HCT116 (cell line): ENCODE measurements around the gene KRT36. TPM values are rescaled to one million over a fixed set of nuclear protein-coding genes. Genes with fewer than 3 reads are reported as not detected.

Experiments used
- ATAC-seq: fragments of 200-7000 bp; cut with Tn5 transposase; 2 replicates; pipeline ENCODE4 v1.9.1; 2020; ENCODE audit warnings: mild to moderate bottlenecking, moderate library complexity
- BruUV-seq: library from RNA; stranded (reverse); fragments of 400-500 nt; replicated peaks from 2 replicates; lab custom pipeline; 2021; lab: Mats Ljungman, UMichigan
- CTCF ChIA-PET: fragments of 300-600 bp; sonication (Branson Sonifier 250); formaldehyde crosslinking; loops from one replicate; lab custom pipeline; 2021; ENCODE audit warnings: antibody characterized with exemption; lab: Charles Lee
- POLR2A ChIA-PET: fragments of 300-600, 350-600 bp; sonication (Branson Sonifier 250); formaldehyde crosslinking; loops from one replicate; lab custom pipeline; 2021; ENCODE audit warnings: antibody characterized with exemption; lab: Charles Lee
- RAD21 ChIA-PET, 2 experiments: fragments of 300-600 bp; sonication (Branson Sonifier 250); formaldehyde crosslinking; loops; one replicate each; lab custom pipeline; 2023; ENCODE audit warnings: low total read pairs in 2 of 2; ENCODE audit not compliant: uncharacterized antibody in 2 of 2, unreplicated experiment in 2 of 2, low non-redundant PET in 1 of 2; lab: Charles Lee
- DNase-seq: peaks from one replicate; pipeline ENCODE4 v3.0.0-alpha.2; 2010; ENCODE audit warnings: low read depth, low spot score
- H2AFZ ChIP-seq: fragments of 200-600 bp; shearing (Covaris generic), sonication (generic); 2 replicates; pipeline ENCODE4 v1.6.1; 2017; ENCODE audit warnings: low read depth, mixed run types, mixed read lengths, antibody characterized with exemption, low read length; ENCODE audit not compliant: poor library complexity, severe bottlenecking
- H3K27ac ChIP-seq: 2 replicates; pipeline ENCODE4 v1.5.1; 2012; ENCODE audit warnings: low read depth, low read length
- H3K27me3 ChIP-seq: fragments of 200-600 bp; sonication (generic); 2 replicates; pipeline ENCODE4 v1.6.1; 2016; ENCODE audit warnings: mixed run types, low read length, mixed read lengths; ENCODE audit not compliant: insufficient read depth
- H3K36me3 ChIP-seq, 2 experiments: fragments of 200-500 bp in 1 of 2; fragments of 200-600 bp in 1 of 2; sonication (Bioruptor generic) in 1 of 2; sonication (generic) in 1 of 2; 2 replicates each; pipeline versions ENCODE4 v1.5.1 to v1.6.1; 2014 to 2016; ENCODE audit warnings: low read length in 2 of 2, inconsistent platforms in 1 of 2, mixed read lengths in 1 of 2, mixed run types in 1 of 2; ENCODE audit not compliant: insufficient read depth in 2 of 2, control insufficient read depth in 1 of 2
- H3K4me1 ChIP-seq, 2 experiments: fragments of 200-600 bp in 1 of 2; sonication (generic) in 1 of 2; 2 replicates each; pipeline versions ENCODE4 v1.5.1 to v1.6.1; 2012 to 2017; ENCODE audit warnings: low read length in 2 of 2, inconsistent platforms in 1 of 2, mild to moderate bottlenecking in 1 of 2, mixed read lengths in 1 of 2, mixed run types in 1 of 2, moderate library complexity in 1 of 2; ENCODE audit not compliant: insufficient read depth in 2 of 2, control insufficient read depth in 1 of 2
- H3K4me2 ChIP-seq: fragments of 200-600 bp; sonication (generic); 2 replicates; pipeline ENCODE4 v1.6.1; 2017; ENCODE audit warnings: mixed run types, low read length, mixed read lengths
- H3K4me3 ChIP-seq, 2 experiments: fragments of 200-600 bp in 1 of 2; sonication (generic) in 1 of 2; replicated peaks in 1 of 2; 2 replicates each; pipeline ENCODE4 v1.5.1; 2011 to 2016; ENCODE audit warnings: low read length in 2 of 2, control low read depth in 1 of 2, low read depth in 1 of 2, mild to moderate bottlenecking in 1 of 2, mixed read lengths in 1 of 2, mixed run types in 1 of 2
- H3K79me2 ChIP-seq: fragments of 200-600 bp; sonication (generic); 2 replicates; pipeline ENCODE4 v1.6.1; 2017; ENCODE audit warnings: mild to moderate bottlenecking, mixed run types, low read length, moderate library complexity, mixed read lengths; ENCODE audit not compliant: insufficient read depth
- H3K9ac ChIP-seq: fragments of 200-600 bp; sonication (generic); 2 replicates; pipeline ENCODE4 v1.6.1; 2016; ENCODE audit warnings: low read length, mixed read lengths
- H3K9me2 ChIP-seq: fragments of 200-600 bp; sonication (generic), shearing (Covaris generic); 2 replicates; pipeline ENCODE4 v1.6.1; 2017; ENCODE audit warnings: mixed run types, mild to moderate bottlenecking, moderate library complexity; ENCODE audit not compliant: insufficient read depth
- H3K9me3 ChIP-seq, 2 experiments: fragments of 200-500 bp in 1 of 2; fragments of 200-600 bp in 1 of 2; sonication (Bioruptor generic) in 1 of 2; sonication (generic) in 1 of 2; 2 replicates each; pipeline ENCODE4 v1.6.1; 2014 to 2017; ENCODE audit warnings: low read length in 2 of 2, mixed read lengths in 2 of 2, inconsistent platforms in 1 of 2, low read depth in 1 of 2, mild to moderate bottlenecking in 1 of 2, mixed run types in 1 of 2, moderate library complexity in 1 of 2; ENCODE audit not compliant: control insufficient read depth in 1 of 2, insufficient read depth in 1 of 2
- H4K20me1 ChIP-seq: fragments of 200-600 bp; sonication (generic), shearing (Covaris generic); 2 replicates; pipeline ENCODE4 v1.6.1; 2017; ENCODE audit warnings: mixed run types, mild to moderate bottlenecking, moderate library complexity; ENCODE audit not compliant: insufficient read depth
- EZH2 ChIP-seq: fragments of 200-600 bp; sonication (generic); IDR thresholded peaks from 2 replicates; pipeline ENCODE4 v1.6.1; 2017; ENCODE audit warnings: antibody characterized with exemption, mixed run types
- POLR2A ChIP-seq: IDR thresholded peaks from 2 replicates; pipeline ENCODE4 v1.7.0; 2011; ENCODE audit warnings: borderline replicate concordance; ENCODE audit not compliant: insufficient read depth, insufficient read length; ENCODE audit errors: extremely low read depth
- SRF ChIP-seq: IDR thresholded peaks from 2 replicates; pipeline ENCODE4 v1.6.1; 2012; ENCODE audit warnings: low read depth
- ZNF274 ChIP-seq: fragments of 200-500 bp; sonication (Bioruptor generic); IDR thresholded peaks from 2 replicates; pipeline ENCODE4 v1.6.1; 2014; ENCODE audit warnings: mild to moderate bottlenecking, low read depth, low read length, inconsistent platforms
- intact Hi-C: fragments of 100-400 bp; cut with micrococcal nuclease; formaldehyde crosslinking; loops from 2 replicates; pipeline ENCODE4 v1.10.0; 2022
- total RNA-seq: library from RNA; stranded (reverse); gene quantifications from one replicate; pipeline ENCODE4 v1.2.1, GENCODE V29; 2021; ENCODE audit not compliant: unreplicated experiment
- TF ChIP-seq, protein P1 (sequence below): IDR thresholded peaks from 2 replicates; pipeline ENCODE4 v1.6.1; 2011; ENCODE audit warnings: mild to moderate bottlenecking, low read length, moderate library complexity; ENCODE audit not compliant: insufficient replicate concordance; ENCODE audit errors: extremely low read depth

KRT36 gene
- total RNA-seq, 1 experiment from 2014 or later, result not detected

DNA sequence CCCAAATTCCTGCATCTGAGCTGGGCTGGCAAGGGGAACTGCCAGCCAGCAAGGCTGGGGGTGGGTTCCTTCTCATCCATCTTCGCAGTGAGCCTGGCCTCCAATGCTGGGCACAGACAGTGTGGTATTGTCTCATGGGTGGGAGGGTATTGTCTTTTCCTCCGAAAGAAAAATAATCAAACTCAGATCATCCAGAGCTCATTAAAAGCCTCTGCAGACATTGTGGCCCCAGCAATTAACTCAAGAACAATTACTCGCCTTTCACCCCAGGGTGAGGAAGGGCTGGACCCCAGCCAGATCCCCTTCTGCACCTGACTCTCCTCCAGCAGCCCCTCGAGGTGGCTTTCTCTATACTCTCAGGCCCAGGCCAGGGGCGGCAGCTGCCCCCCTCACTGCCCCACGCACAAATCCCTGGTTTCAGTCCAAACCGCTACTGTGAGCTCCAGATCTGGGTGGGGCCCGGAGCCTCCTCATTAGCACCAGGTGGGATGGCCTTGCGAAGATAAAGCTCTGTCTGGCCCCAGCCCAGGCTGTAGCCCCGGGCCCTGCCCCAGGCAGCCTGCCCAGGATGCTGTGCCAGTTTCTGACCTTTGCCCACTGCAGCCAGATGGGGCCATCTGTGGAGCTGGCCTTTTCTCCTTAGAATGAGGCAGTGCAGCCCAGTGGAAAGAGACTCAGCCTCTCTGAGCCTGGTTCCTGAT, 31.3 kb upstream of the KRT36 start:
- peaks cover 68 to 84% of the 10 kb centered on the region in 2 experiments for H3K4me1 ChIP-seq
- H3K27me3 ChIP-seq, result no peaks in the 10 kb centered on the region
- peaks cover 9% of the 10 kb centered on the region; the same call in 1 of the 2 replicates for H3K79me2 ChIP-seq
- ATAC-seq (peak; percentile 12), DNase-seq (no peak)
- no peaks in the 10 kb centered on the region for H3K9me2 ChIP-seq
- no peaks in the 10 kb centered on the region for H3K9me3 ChIP-seq
- ChIA-PET CTCF (interaction anchor here (1.0 to 8.9 kb wide), 8 partner anchors 9 to 906 kb away, joined by 3 to 77 read pairs (median 4); no protein-coding TSS in a partner anchor), POLR2A (interaction anchor here (0.6 to 12.9 kb wide), 17 partner anchors 9 to 760 kb away, joined by 3 to 148 read pairs (median 4); partner anchors contain the start of gene EIF1), RAD21 (interaction anchor here (1.0 to 2.8 kb wide), 4 partner anchors 27 to 117 kb away, joined by 4 to 19 read pairs (median 8); no protein-coding TSS in a partner anchor)
- no peak overlapping the region for H2AFZ ChIP-seq
- H3K9ac ChIP-seq, result peak overlapping the region; percentile 99
- peaks cover 3 to 14% of the 10 kb centered on the region in 2 experiments; a peak in 2 of 4 replicates for H3K36me3 ChIP-seq
- no peaks in the 10 kb centered on the region for H4K20me1 ChIP-seq
- H3K27ac ChIP-seq, result peak overlapping the region; percentile 99
- TF ChIP-seq SRF (no peak), ZNF274 (no peak), POLR2A (no peak), EZH2 (no peak)
- TF ChIP-seq, protein P1, sequence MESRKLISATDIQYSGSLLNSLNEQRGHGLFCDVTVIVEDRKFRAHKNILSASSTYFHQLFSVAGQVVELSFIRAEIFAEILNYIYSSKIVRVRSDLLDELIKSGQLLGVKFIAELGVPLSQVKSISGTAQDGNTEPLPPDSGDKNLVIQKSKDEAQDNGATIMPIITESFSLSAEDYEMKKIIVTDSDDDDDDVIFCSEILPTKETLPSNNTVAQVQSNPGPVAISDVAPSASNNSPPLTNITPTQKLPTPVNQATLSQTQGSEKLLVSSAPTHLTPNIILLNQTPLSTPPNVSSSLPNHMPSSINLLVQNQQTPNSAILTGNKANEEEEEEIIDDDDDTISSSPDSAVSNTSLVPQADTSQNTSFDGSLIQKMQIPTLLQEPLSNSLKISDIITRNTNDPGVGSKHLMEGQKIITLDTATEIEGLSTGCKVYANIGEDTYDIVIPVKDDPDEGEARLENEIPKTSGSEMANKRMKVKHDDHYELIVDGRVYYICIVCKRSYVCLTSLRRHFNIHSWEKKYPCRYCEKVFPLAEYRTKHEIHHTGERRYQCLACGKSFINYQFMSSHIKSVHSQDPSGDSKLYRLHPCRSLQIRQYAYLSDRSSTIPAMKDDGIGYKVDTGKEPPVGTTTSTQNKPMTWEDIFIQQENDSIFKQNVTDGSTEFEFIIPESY, result no peak
- peak overlapping the region; percentile 36 to 47 for H3K4me3 ChIP-seq
- no TSS peak for BruUV-seq
- intact Hi-C loops, result loop anchor here (1.0 to 2.0 kb wide), 2 partner anchors 612 to 664 kb away; no protein-coding TSS in a partner anchor
- peak overlapping the region; percentile 78 for H3K4me2 ChIP-seq
